IMR-90 (cell line): Measurements from ENCODE around the gene STX17. TPM values are rescaled to one million over a fixed set of nuclear protein-coding genes. Genes with fewer than 3 reads are reported as not detected.

Experiments used
- ATAC-seq: fragments of 200-7000 bp; cut with Tn5 transposase; 2 replicates; pipeline ENCODE4 v1.9.1; 2020; ENCODE audit warnings: low read depth, mild to moderate bottlenecking, moderate library complexity
- BruUV-seq: library from RNA; stranded (reverse); fragments of 400-500 nt; replicated peaks from 2 replicates; lab custom pipeline; 2021; lab: Mats Ljungman, UMichigan
- CTCF ChIA-PET: fragments of 300-600 bp; formaldehyde crosslinking; extraction: SDS; loops from one replicate; lab custom pipeline; 2021; ENCODE audit warnings: antibody characterized with exemption; lab: Yijun Ruan, JAX
- POLR2A ChIA-PET: fragments of 300-600 bp; sonication (Branson Sonifier 250); formaldehyde crosslinking; loops from one replicate; lab custom pipeline; 2022; ENCODE audit warnings: antibody characterized with exemption; ENCODE audit not compliant: unreplicated experiment; lab: Charles Lee
- DNase-seq: peaks from one replicate; pipeline ENCODE4 v3.0.0; 2013
- H2AFZ ChIP-seq: replicated peaks from 2 replicates; pipeline ENCODE3; 2013; ENCODE audit warnings: low read length, mild to moderate bottlenecking; ENCODE audit not compliant: poor library complexity
- H2AK5ac ChIP-seq: 2 replicates; pipeline ENCODE4 v1.6.1; 2013; ENCODE audit warnings: low read depth, low read length, inconsistent platforms
- H2AK9ac ChIP-seq: replicated peaks from 2 replicates; pipeline ENCODE3; 2013; ENCODE audit warnings: mild to moderate bottlenecking, low read depth, low read length, moderate library complexity; ENCODE audit not compliant: poor library complexity
- H2BK120ac ChIP-seq: 2 replicates; pipeline ENCODE4 v1.6.1; 2013; ENCODE audit warnings: low read depth, low read length, inconsistent platforms
- H2BK15ac ChIP-seq: 3 replicates; pipeline ENCODE4 v1.6.1; 2013; ENCODE audit warnings: low read depth, low read length, inconsistent platforms
- H2BK20ac ChIP-seq: 2 replicates; pipeline ENCODE4 v1.6.1; 2013; ENCODE audit warnings: low read depth, mild to moderate bottlenecking, inconsistent platforms, low read length, moderate library complexity
- H2BK5ac ChIP-seq: 2 replicates; pipeline ENCODE4 v1.6.1; 2013; ENCODE audit warnings: mild to moderate bottlenecking, low read depth, low read length, inconsistent platforms; ENCODE audit not compliant: poor library complexity, severe bottlenecking
- H3K14ac ChIP-seq: replicated peaks from 2 replicates; pipeline ENCODE4 v1.6.1; 2013; ENCODE audit warnings: low read depth, low read length, inconsistent platforms
- H3K18ac ChIP-seq: 2 replicates; pipeline ENCODE4 v1.6.1; 2013; ENCODE audit warnings: low read depth, low read length, control low read depth
- H3K23ac ChIP-seq: 2 replicates; pipeline ENCODE4 v1.6.1; 2013; ENCODE audit warnings: low read depth, low read length, inconsistent platforms
- H3K27ac ChIP-seq: 2 replicates; pipeline ENCODE4 v1.5.1; 2013; ENCODE audit warnings: mild to moderate bottlenecking, control low read depth, low read length; ENCODE audit not compliant: insufficient read depth
- H3K27me3 ChIP-seq: 2 replicates; pipeline ENCODE4 v1.6.1; 2013; ENCODE audit warnings: low read length; ENCODE audit not compliant: control insufficient read depth, insufficient read depth
- H3K36me3 ChIP-seq: 2 replicates; pipeline ENCODE4 v1.6.1; 2013; ENCODE audit warnings: low read length, mixed read lengths; ENCODE audit not compliant: control insufficient read depth, insufficient read depth
- H3K4ac ChIP-seq: 2 replicates; pipeline ENCODE4 v1.6.1; 2013; ENCODE audit warnings: low read depth, low read length, inconsistent platforms
- H3K4me1 ChIP-seq: 2 replicates; pipeline ENCODE4 v1.6.1; 2013; ENCODE audit warnings: low read length, mixed read lengths; ENCODE audit not compliant: control insufficient read depth, insufficient read depth
- H3K4me2 ChIP-seq: 2 replicates; pipeline ENCODE4 v1.6.1; 2013; ENCODE audit warnings: low read depth, mild to moderate bottlenecking, control low read depth, low read length, moderate library complexity
- H3K4me3 ChIP-seq: 2 replicates; pipeline ENCODE4 v1.5.1; 2013; ENCODE audit warnings: low read depth, mild to moderate bottlenecking, control low read depth, low read length, moderate library complexity; ENCODE audit not compliant: insufficient read depth
- H3K56ac ChIP-seq: 2 replicates; pipeline ENCODE4 v1.6.1; 2013; ENCODE audit warnings: low read length, inconsistent platforms; ENCODE audit not compliant: insufficient read depth; ENCODE audit errors: extremely low read depth
- H3K79me1 ChIP-seq, 2 experiments: 2 replicates each; pipeline ENCODE4 v1.6.1; 2013; ENCODE audit warnings: low read length in 2 of 2, inconsistent platforms in 1 of 2, low read depth in 1 of 2
- H3K9ac ChIP-seq: 2 replicates; pipeline ENCODE4 v1.6.1; 2013; ENCODE audit warnings: low read depth, low read length, control low read depth
- H3K9me1 ChIP-seq: 2 replicates; pipeline ENCODE4 v1.6.1; 2013; ENCODE audit warnings: low read length, inconsistent platforms; ENCODE audit not compliant: insufficient read depth
- H3K9me3 ChIP-seq: 2 replicates; pipeline ENCODE4 v1.6.1; 2013; ENCODE audit warnings: low read length; ENCODE audit not compliant: control insufficient read depth, insufficient read depth
- H4K20me1 ChIP-seq: 2 replicates; pipeline ENCODE4 v1.6.1; 2013; ENCODE audit warnings: low read length, inconsistent platforms; ENCODE audit not compliant: insufficient read depth
- H4K5ac ChIP-seq: 2 replicates; pipeline ENCODE4 v1.6.1; 2013; ENCODE audit warnings: mild to moderate bottlenecking, low read depth, low read length, control low read depth
- H4K8ac ChIP-seq, 2 experiments: 2 replicates each; pipeline ENCODE4 v1.6.1; 2013; ENCODE audit warnings: low read depth in 2 of 2, low read length in 2 of 2, control low read depth in 1 of 2, inconsistent platforms in 1 of 2
- H4K91ac ChIP-seq: 2 replicates; pipeline ENCODE4 v1.6.1; 2013; ENCODE audit warnings: low read depth, low read length, inconsistent platforms; ENCODE audit not compliant: insufficient read depth
- BHLHE40 ChIP-seq: fragments of 150-350 bp; IDR thresholded peaks from 2 replicates; pipeline ENCODE4 v1.6.1; 2016; ENCODE audit warnings: mild to moderate bottlenecking, low read depth, low read length
- CEBPB ChIP-seq: IDR thresholded peaks from 2 replicates; pipeline ENCODE4 v1.6.1; 2012; ENCODE audit warnings: low read depth, low read length, improper control_type of control experiment
- CHD1 ChIP-seq: IDR thresholded peaks from 2 replicates; pipeline ENCODE4 v1.6.1; 2012; ENCODE audit warnings: low read depth, low read length, improper control_type of control experiment
- FOS ChIP-seq: fragments of 150-350 bp; IDR thresholded peaks from 2 replicates; pipeline ENCODE4 v1.6.1; 2016; ENCODE audit warnings: low read depth, low read length
- MAFK ChIP-seq: IDR thresholded peaks from 2 replicates; pipeline ENCODE4 v1.6.1; 2012; ENCODE audit warnings: low read depth, low read length, improper control_type of control experiment
- MAZ ChIP-seq: IDR thresholded peaks from 2 replicates; pipeline ENCODE4 v1.6.1; 2012; ENCODE audit warnings: low read depth, mild to moderate bottlenecking, low read length, improper control_type of control experiment, moderate library complexity, borderline replicate concordance
- MXI1 ChIP-seq: IDR thresholded peaks from 2 replicates; pipeline ENCODE4 v1.6.1; 2012; ENCODE audit warnings: low read depth, mild to moderate bottlenecking, low read length, moderate library complexity, borderline replicate concordance
- NFE2L2 ChIP-seq: fragments of 150-350 bp; IDR thresholded peaks from 2 replicates; pipeline ENCODE4 v1.6.1; 2016; ENCODE audit warnings: low read depth, mild to moderate bottlenecking, low read length
- POLR2A ChIP-seq: IDR thresholded peaks from 2 replicates; pipeline ENCODE4 v1.6.1; 2012; ENCODE audit warnings: mild to moderate bottlenecking, low read depth, low read length
- RAD21 ChIP-seq: IDR thresholded peaks from 2 replicates; pipeline ENCODE4 v1.6.1; 2012; ENCODE audit warnings: low read length, improper control_type of control experiment
- RCOR1 ChIP-seq: IDR thresholded peaks from 2 replicates; pipeline ENCODE4 v1.6.1; 2012; ENCODE audit warnings: mild to moderate bottlenecking, low read length, improper control_type of control experiment; ENCODE audit not compliant: insufficient replicate concordance
- RFX5 ChIP-seq: IDR thresholded peaks from 2 replicates; pipeline ENCODE4 v1.8.0; 2012; ENCODE audit warnings: low read depth, mild to moderate bottlenecking, low read length, moderate library complexity
- SMC3 ChIP-seq: fragments of 150-350 bp; IDR thresholded peaks from 2 replicates; pipeline ENCODE4 v1.6.1; 2016; ENCODE audit warnings: low read depth, mild to moderate bottlenecking, antibody characterized with exemption, low read length, moderate library complexity
- WGBS, 2 experiments: methylation state at CpG; one replicate each; pipeline versions ENCODE4 v1.1.5 to v1.1.7; 2013; ENCODE audit warnings: missing lambda C conversion rate in 2 of 2; ENCODE audit not compliant: insufficient read length in 1 of 2; ENCODE audit errors: extremely low coverage in 2 of 2; 5-methylcytosine and 5-hydroxymethylcytosine counted together
- dilution Hi-C: fragments of 300-500 bp; cut with HindIII; formaldehyde crosslinking; loops from one replicate; pipeline ENCODE4 v1.14.3; 2018; ENCODE audit warnings: low sequenced_read_pairs; ENCODE audit not compliant: unreplicated experiment
- in situ Hi-C: fragments of 300-500 bp; cut with MboI; formaldehyde crosslinking; loops from 3 replicates; pipeline ENCODE4 v1.14.3; 2019; ENCODE audit warnings: low sequenced_read_pairs, inconsistent platforms, mixed read lengths
- intact Hi-C: fragments of 100-400 bp; cut with micrococcal nuclease; formaldehyde crosslinking; loops from 2 replicates; pipeline ENCODE4 v1.10.0; 2022
- polyA plus RNA-seq, 3 experiments: library from polyadenylated mRNA; depleted of rRNA; stranded (reverse); fragments of >200 nt; gene quantifications; 2 replicates each; pipeline ENCODE4 v1.2.3, GENCODE V29; 2012; ENCODE audit warnings: low replicate concordance in 1 of 3
- total RNA-seq: library from RNA; depleted of rRNA; stranded (reverse); fragments of >200 nt; gene quantifications from 2 replicates; pipeline ENCODE4 v1.2.3, GENCODE V29; 2012
- TF ChIP-seq, protein P1 (sequence below): fragments of 150-350 bp; IDR thresholded peaks from 2 replicates; pipeline ENCODE4 v1.6.1; 2016; ENCODE audit warnings: low read depth, mild to moderate bottlenecking, low read length, moderate library complexity, borderline replicate concordance
- TF ChIP-seq, protein P2 (sequence below): conservative IDR thresholded peaks from 2 replicates; pipeline ENCODE4 v1.5.1; 2012; ENCODE audit warnings: mild to moderate bottlenecking, low read depth, low read length, improper control_type of control experiment
- TF ChIP-seq, protein P3 (sequence below): fragments of 150-350 bp; IDR thresholded peaks from 2 replicates; pipeline ENCODE4 v1.6.1; 2017; ENCODE audit warnings: mild to moderate bottlenecking, antibody characterized with exemption, low read length, low read depth

Gene STX17
- total and polyA plus RNA-seq, 2 of the 4 experiments (the other 2 are of a cell fraction), result 6.2 to 11.7 TPM

DNA sequence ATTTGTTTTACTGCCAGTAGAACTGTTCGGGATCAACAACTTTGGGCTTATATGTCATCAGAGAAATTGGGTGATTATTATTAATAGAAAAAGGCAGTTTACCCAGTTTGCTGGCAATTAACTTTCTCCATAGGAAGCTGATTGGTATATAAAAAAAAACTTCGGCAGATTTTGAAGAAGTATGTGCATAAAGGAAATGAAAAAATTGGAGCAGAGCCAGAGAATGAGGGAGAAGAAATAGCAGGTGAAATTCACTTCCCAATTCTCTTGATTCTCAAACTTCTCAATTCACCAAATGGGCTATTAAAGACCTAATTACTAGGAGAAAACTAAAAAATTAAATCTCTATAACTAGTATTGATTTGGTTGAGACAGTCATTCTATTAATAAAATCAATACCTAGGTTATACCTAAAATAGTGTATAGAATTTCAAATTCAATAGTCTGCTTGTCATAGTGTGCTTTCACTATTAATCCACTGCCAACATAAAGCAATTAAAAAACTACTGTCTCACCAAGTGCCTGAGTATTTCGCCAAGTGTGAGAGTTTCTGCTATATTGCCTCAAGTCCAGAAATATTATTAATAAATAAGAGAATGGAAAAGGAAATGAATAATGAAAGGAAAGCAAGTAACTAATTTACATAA, 47.5 kb downstream of the STX17 start:
- no peak overlapping the region for H2BK15ac ChIP-seq
- no peak for TF ChIP-seq MXI1
- no peak for TF ChIP-seq MAZ
- TF ChIP-seq, protein P1, sequence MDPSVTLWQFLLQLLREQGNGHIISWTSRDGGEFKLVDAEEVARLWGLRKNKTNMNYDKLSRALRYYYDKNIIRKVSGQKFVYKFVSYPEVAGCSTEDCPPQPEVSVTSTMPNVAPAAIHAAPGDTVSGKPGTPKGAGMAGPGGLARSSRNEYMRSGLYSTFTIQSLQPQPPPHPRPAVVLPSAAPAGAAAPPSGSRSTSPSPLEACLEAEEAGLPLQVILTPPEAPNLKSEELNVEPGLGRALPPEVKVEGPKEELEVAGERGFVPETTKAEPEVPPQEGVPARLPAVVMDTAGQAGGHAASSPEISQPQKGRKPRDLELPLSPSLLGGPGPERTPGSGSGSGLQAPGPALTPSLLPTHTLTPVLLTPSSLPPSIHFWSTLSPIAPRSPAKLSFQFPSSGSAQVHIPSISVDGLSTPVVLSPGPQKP, result no peak
- no peak for TF ChIP-seq POLR2A
- TF ChIP-seq RCOR1, result no peak
- no peak for TF ChIP-seq MAFK
- TF ChIP-seq RAD21, result no peak
- TF ChIP-seq, protein P2, sequence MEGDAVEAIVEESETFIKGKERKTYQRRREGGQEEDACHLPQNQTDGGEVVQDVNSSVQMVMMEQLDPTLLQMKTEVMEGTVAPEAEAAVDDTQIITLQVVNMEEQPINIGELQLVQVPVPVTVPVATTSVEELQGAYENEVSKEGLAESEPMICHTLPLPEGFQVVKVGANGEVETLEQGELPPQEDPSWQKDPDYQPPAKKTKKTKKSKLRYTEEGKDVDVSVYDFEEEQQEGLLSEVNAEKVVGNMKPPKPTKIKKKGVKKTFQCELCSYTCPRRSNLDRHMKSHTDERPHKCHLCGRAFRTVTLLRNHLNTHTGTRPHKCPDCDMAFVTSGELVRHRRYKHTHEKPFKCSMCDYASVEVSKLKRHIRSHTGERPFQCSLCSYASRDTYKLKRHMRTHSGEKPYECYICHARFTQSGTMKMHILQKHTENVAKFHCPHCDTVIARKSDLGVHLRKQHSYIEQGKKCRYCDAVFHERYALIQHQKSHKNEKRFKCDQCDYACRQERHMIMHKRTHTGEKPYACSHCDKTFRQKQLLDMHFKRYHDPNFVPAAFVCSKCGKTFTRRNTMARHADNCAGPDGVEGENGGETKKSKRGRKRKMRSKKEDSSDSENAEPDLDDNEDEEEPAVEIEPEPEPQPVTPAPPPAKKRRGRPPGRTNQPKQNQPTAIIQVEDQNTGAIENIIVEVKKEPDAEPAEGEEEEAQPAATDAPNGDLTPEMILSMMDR, result no peak
- TF ChIP-seq FOS, result no peak
- TF ChIP-seq SMC3, result no peak
- no peak for TF ChIP-seq CHD1
- TF ChIP-seq BHLHE40, result no peak
- TF ChIP-seq, protein P3, sequence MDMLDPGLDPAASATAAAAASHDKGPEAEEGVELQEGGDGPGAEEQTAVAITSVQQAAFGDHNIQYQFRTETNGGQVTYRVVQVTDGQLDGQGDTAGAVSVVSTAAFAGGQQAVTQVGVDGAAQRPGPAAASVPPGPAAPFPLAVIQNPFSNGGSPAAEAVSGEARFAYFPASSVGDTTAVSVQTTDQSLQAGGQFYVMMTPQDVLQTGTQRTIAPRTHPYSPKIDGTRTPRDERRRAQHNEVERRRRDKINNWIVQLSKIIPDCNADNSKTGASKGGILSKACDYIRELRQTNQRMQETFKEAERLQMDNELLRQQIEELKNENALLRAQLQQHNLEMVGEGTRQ, result no peak
- TF ChIP-seq RFX5, result no peak
- no peak for TF ChIP-seq NFE2L2
- TF ChIP-seq CEBPB, result no peak
- H3K4ac ChIP-seq, result no peak overlapping the region
- no CpG with 5 or more reads among the region's 3 CpGs for WGBS, 2 experiments
- no peak overlapping the region for H3K4me2 ChIP-seq
- no peaks in the 10 kb centered on the region for H3K9me3 ChIP-seq
- H3K56ac ChIP-seq, result no peak overlapping the region
- no peak overlapping the region for H4K91ac ChIP-seq
- no peak for DNase-seq
- H3K36me3 ChIP-seq, result no peaks in the 10 kb centered on the region
- H3K23ac ChIP-seq, result no peak overlapping the region
- H3K79me1 ChIP-seq, result no peaks in the 10 kb centered on the region; a peak in 1 of 4 replicates
- H3K9ac ChIP-seq, result no peak overlapping the region
- H2BK5ac ChIP-seq, result no peak overlapping the region
- no peak overlapping the region for H2BK120ac ChIP-seq
- no peak overlapping the region for H3K4me3 ChIP-seq
- H3K14ac ChIP-seq, result no peak overlapping the region
- no peak overlapping the region for H3K27ac ChIP-seq
- no TSS peak for BruUV-seq
- H2AK9ac ChIP-seq, result no peak overlapping the region
- ATAC-seq, result no peak
- no peaks in the 10 kb centered on the region for H3K4me1 ChIP-seq
- no peaks in the 10 kb centered on the region for H3K9me1 ChIP-seq
- H2AFZ ChIP-seq, result no peak overlapping the region
- H4K5ac ChIP-seq, result no peak overlapping the region
- in situ Hi-C loops (no loop called here), intact Hi-C loops (no loop called here), dilution Hi-C loops (no loop called here)
- no peak overlapping the region for H3K18ac ChIP-seq
- no peaks in the 10 kb centered on the region for H3K27me3 ChIP-seq
- H2AK5ac ChIP-seq, result no peak overlapping the region
- CTCF ChIA-PET, result no interaction called here
- no peaks in the 10 kb centered on the region for H4K20me1 ChIP-seq
- no peak overlapping the region for H2BK20ac ChIP-seq
- H4K8ac ChIP-seq, result no peak overlapping the region
- POLR2A ChIA-PET, result no interaction called here
